Amniotic stem cell (primary cell): ENCODE measurements around the gene STAG3.
"Not testable (repeated sequence)": the region's sequence is repeated elsewhere in the genome, so short reads cannot be mapped to it uniquely, and the experiment has no call there.

Source experiments
- DNase-seq: peaks from one replicate; lab custom pipeline; 2025; lab: John Stamatoyannopoulos, UW

STAG3 gene

DNA sequence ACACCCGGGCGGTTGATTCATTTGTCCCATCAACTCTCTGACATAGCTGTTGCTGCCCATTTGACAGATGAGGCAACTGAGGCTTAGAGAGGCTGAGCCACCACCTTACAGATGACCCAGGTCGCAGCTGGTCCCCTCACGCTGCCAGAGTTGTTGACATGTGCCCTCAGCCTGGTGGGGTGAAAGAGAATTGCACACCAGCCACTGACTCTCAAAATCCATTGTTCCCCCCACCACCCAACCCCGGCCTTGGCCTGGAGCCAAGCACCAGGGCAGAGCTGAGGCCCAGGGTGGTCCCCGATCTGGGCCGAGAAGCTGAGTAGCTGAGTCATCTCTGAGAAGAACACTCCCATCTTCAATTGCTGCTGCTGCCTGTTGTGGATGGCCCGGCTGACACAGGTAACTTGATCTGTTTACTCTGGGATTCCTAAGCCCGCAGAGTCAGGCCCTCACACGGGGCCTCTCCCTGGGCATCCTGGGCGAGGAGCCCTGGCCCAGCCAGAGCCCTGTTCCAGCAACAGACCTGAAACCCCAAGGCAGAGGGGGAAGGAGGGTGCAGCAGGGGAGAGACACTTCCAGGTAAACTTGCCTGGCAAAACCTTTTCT is 69.5 kb downstream of the STAG3 start:
- no peak for DNase-seq

DNA sequence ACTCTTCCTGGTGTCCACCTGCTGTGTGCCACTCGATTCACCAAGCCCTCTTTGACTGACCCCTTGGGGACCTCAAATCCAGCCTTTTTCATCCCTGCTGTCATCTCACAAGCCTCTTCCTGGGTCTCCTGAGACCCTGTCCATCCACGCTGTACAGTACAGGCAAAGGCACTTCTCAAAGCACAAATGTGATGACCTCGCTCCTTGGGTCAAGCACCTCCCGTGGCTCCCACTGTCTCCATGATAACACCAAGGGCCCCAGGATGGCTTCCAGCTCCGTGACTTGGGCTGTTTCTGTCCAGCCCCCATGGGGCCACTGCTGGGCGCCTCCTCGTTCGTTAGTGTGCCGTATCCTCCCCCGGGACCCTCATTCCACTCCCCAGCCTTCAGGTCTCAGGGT is 70.8 kb downstream of the STAG3 start:
- DNase-seq: no peak

DNA sequence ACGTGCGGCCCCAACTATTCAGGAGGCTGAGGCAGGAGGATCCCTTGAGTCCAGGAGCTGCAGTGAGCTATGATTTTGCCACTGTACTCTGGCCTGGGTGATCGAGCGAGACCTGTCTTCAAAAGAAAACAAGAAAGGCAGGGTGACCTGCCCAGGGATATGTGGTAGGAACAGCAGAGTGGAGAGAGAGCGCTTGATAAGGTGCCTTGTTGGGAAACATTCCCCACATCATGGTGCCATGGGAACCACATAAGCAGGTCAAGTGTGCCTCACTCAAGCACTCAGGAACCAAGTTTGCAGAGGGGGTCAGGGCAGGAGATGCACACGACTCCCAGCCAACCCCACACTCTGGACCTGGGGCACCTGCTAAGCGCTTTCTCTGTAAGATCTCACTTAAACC is 79.3 kb downstream of the STAG3 start:
- DNase-seq: no peak

DNA sequence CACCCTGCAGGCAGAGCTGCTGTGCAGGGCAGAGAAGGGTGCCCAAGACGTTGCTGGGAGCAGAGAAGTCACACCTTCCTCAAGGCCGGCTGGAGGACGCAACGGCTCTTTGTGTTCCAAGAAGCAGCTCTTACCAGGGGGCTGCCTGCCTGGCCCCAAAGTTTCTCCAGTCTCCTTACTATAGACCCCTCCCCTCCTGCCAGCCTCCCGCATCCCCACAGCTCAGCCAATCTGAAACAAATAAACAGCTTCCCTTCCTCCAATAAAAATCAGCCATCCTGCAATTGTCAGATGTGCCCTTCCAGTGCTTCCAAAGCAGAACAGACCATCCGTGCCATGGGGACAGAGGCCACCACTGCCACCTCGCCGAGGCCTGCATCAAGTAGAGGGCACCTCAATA is 82.3 kb downstream of the STAG3 start:
- DNase-seq: not testable (repeated sequence)

- not testable (repeated sequence) for DNase-seq
Measured at GRCh38 chr7:100262896-100263295, 85.2 kb downstream of the STAG3 start.
